Measurements from ENCODE around the gene PTPRM. TPM values are rescaled to one million over a fixed set of nuclear protein-coding genes. Genes with fewer than 3 reads are reported as not detected.

PTPRM gene
- total RNA-seq, 1 experiment from 2014 or later, result 45.6 TPM

DNA sequence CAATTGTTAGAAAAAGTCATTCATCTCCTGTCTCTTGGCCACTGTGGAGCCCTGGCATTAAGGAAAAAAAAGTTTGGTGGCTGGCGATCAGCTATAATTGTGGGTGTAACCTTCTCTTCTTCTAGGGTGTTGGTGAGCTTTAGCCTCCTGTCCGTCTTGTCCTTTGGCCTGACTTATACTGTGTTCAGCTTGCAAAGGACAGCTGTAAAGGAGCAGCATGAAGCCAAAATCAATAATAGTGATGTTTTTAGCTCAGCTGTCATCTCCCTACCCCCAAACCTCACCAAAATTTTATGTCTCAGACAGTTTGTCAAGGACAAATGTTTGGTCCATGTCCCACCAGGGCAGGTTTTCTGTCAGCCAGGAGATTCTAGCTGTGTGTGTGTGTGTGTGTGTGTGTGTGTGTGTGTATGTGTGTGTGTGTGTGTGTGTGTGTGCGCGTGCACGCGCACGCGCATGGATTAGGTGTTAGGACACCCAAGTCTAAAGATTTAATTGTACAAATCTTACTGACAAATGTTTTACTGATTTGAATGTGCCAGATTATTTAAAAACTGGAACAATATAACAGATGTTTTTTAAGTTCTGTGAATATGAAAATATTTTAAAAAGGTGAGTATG is 109.2 kb downstream of the PTPRM start:
- no TSS peak for BruUV-seq (replicated peaks)
- H3F3A ChIP-seq (ENCODE audit: low read length, unreplicated experiment), result no peaks in the 10 kb centered on the region
- intact Hi-C loops (cut with micrococcal nuclease), result no loop called here
- ATAC-seq (no peak), DNase-seq (no peak)
- CTCF ChIA-PET, result no interaction called here
- no peaks in the 10 kb centered on the region for H3K4me1 ChIP-seq (ENCODE audit: insufficient read depth, low read length)
- no peaks in the 10 kb centered on the region for H3K36me3 ChIP-seq (ENCODE audit: low read depth, low read length)
- no peaks in the 10 kb centered on the region for H3K9me2 ChIP-seq (replicated peaks; ENCODE audit: low read length)
- H3K9ac ChIP-seq (ENCODE audit: low read length), result no peak overlapping the region
- no peak overlapping the region for H2AFZ ChIP-seq (ENCODE audit: low read length)
- no peak overlapping the region for H3K4me2 ChIP-seq (ENCODE audit: low read length)
- H3K27me3 ChIP-seq (ENCODE audit: low read length), result no peaks in the 10 kb centered on the region
- no peak overlapping the region for H3K4me3 ChIP-seq (ENCODE audit: low read length)
- POLR2A ChIA-PET (ENCODE audit: unreplicated experiment), result no interaction called here
- H4K20me1 ChIP-seq (ENCODE audit: low read length), result no peaks in the 10 kb centered on the region
- H3K9me3 ChIP-seq (ENCODE audit: low read length), result no peaks in the 10 kb centered on the region
- H3K27ac ChIP-seq (ENCODE audit: low read length), result no peak overlapping the region
- H3K79me2 ChIP-seq (ENCODE audit: low read length), result no peaks in the 10 kb centered on the region
- TF ChIP-seq EZH2 (IDR thresholded peaks at IDR 0.05; ENCODE audit: low read length, unreplicated experiment) (no peak), EZH2phosphoT487 (IDR thresholded peaks at IDR 0.05; ENCODE audit: borderline replicate concordance, low read length) (no peak)
- TF ChIP-seq, protein P1, sequence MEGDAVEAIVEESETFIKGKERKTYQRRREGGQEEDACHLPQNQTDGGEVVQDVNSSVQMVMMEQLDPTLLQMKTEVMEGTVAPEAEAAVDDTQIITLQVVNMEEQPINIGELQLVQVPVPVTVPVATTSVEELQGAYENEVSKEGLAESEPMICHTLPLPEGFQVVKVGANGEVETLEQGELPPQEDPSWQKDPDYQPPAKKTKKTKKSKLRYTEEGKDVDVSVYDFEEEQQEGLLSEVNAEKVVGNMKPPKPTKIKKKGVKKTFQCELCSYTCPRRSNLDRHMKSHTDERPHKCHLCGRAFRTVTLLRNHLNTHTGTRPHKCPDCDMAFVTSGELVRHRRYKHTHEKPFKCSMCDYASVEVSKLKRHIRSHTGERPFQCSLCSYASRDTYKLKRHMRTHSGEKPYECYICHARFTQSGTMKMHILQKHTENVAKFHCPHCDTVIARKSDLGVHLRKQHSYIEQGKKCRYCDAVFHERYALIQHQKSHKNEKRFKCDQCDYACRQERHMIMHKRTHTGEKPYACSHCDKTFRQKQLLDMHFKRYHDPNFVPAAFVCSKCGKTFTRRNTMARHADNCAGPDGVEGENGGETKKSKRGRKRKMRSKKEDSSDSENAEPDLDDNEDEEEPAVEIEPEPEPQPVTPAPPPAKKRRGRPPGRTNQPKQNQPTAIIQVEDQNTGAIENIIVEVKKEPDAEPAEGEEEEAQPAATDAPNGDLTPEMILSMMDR (conservative IDR thresholded peaks at IDR 0.05; ENCODE audit: low read depth, low read length), result no peak

DNA sequence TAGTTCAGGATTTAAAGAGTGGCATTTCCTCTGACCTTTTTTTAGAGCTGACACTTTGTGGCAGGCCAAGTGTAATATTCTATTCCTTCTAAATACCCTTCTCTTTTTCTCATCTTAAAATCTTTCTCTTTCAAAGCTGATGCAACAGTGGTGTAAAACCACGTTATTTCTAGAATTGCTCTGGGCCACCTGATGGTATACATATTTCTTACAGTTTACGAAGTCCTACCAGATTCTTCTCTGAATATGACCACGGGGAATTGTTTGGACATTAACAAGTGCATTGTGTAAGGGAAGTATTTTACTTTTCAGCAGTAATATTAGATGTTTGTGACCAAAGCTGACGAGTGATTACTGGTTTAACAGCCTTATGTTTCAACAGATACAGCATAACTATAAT is 109.9 kb downstream of the PTPRM start:
- Histone ChIP-seq H3K4me2 (ENCODE audit: low read length) (no peak overlapping the region), H3K9me2 (replicated peaks; ENCODE audit: low read length) (no peaks in the 10 kb centered on the region), H3K4me3 (ENCODE audit: low read length) (no peak overlapping the region), H4K20me1 (ENCODE audit: low read length) (no peaks in the 10 kb centered on the region), H3K27ac (ENCODE audit: low read length) (no peak overlapping the region), H2AFZ (ENCODE audit: low read length) (no peak overlapping the region), H3K27me3 (ENCODE audit: low read length) (no peaks in the 10 kb centered on the region), H3K9ac (ENCODE audit: low read length) (no peak overlapping the region), H3K9me3 (ENCODE audit: low read length) (no peaks in the 10 kb centered on the region), H3K36me3 (ENCODE audit: low read depth, low read length) (no peaks in the 10 kb centered on the region), H3F3A (ENCODE audit: low read length, unreplicated experiment) (no peaks in the 10 kb centered on the region), H3K79me2 (ENCODE audit: low read length) (no peaks in the 10 kb centered on the region), H3K4me1 (ENCODE audit: insufficient read depth, low read length) (no peaks in the 10 kb centered on the region)
- BruUV-seq (replicated peaks), result no TSS peak
- ChIA-PET CTCF (no interaction called here), POLR2A (ENCODE audit: unreplicated experiment) (no interaction called here)
- TF ChIP-seq EZH2 (IDR thresholded peaks at IDR 0.05; ENCODE audit: low read length, unreplicated experiment), result no peak
- no peak for TF ChIP-seq EZH2phosphoT487 (IDR thresholded peaks at IDR 0.05; ENCODE audit: borderline replicate concordance, low read length)
- intact Hi-C loops (cut with micrococcal nuclease), result no loop called here
- ATAC-seq (no peak), DNase-seq (no peak)

GRCh38 chr18:7677424-7677823 is 110.3 kb downstream of the PTPRM start:
- no TSS peak for BruUV-seq (replicated peaks)
- Histone ChIP-seq H3K27me3 (ENCODE audit: low read length) (no peaks in the 10 kb centered on the region), H3K4me3 (ENCODE audit: low read length) (no peak overlapping the region), H3K9me3 (ENCODE audit: low read length) (no peaks in the 10 kb centered on the region), H3K36me3 (ENCODE audit: low read depth, low read length) (no peaks in the 10 kb centered on the region), H4K20me1 (ENCODE audit: low read length) (no peaks in the 10 kb centered on the region), H3K9me2 (replicated peaks; ENCODE audit: low read length) (no peaks in the 10 kb centered on the region), H3K4me2 (ENCODE audit: low read length) (no peak overlapping the region), H3K4me1 (ENCODE audit: insufficient read depth, low read length) (no peaks in the 10 kb centered on the region), H2AFZ (ENCODE audit: low read length) (no peak overlapping the region), H3F3A (ENCODE audit: low read length, unreplicated experiment) (no peaks in the 10 kb centered on the region), H3K79me2 (ENCODE audit: low read length) (no peaks in the 10 kb centered on the region), H3K9ac (ENCODE audit: low read length) (no peak overlapping the region), H3K27ac (ENCODE audit: low read length) (no peak overlapping the region)
- ChIA-PET POLR2A (ENCODE audit: unreplicated experiment) (no interaction called here), CTCF (no interaction called here)
- intact Hi-C loops (cut with micrococcal nuclease), result no loop called here
- no peak for ATAC-seq
- no peak for DNase-seq
- TF ChIP-seq EZH2 (IDR thresholded peaks at IDR 0.05; ENCODE audit: low read length, unreplicated experiment), result no peak
- TF ChIP-seq, protein P1 (conservative IDR thresholded peaks at IDR 0.05; ENCODE audit: low read depth, low read length), result no peak
- no peak for TF ChIP-seq EZH2phosphoT487 (IDR thresholded peaks at IDR 0.05; ENCODE audit: borderline replicate concordance, low read length)
